DND-41 (cell line): ENCODE measurements around the gene ASMT.

Experiments
- ATAC-seq: fragments of 200-7000 bp; cut with Tn5 transposase; 3 replicates; pipeline ENCODE4 v1.9.1; 2021; ENCODE audit warnings: low read depth; ENCODE audit not compliant: insufficient read depth
- DNase-seq: peaks from one replicate; pipeline ENCODE4 v3.0.0-alpha.2; 2020
- H2AFZ ChIP-seq: 2 replicates; pipeline ENCODE4 v1.6.0; 2012; ENCODE audit warnings: low read depth, low read length
- H3K27ac ChIP-seq: 2 replicates; pipeline ENCODE4 v1.5.1; 2012; ENCODE audit warnings: low read length, inconsistent platforms
- H3K27me3 ChIP-seq: fragments of 200-600 bp; sonication (generic); 2 replicates; pipeline ENCODE4 v1.6.0; 2012; ENCODE audit warnings: low read length, mild to moderate bottlenecking, inconsistent platforms; ENCODE audit not compliant: insufficient read depth, poor library complexity
- H3K36me3 ChIP-seq: 2 replicates; pipeline ENCODE4 v1.5.1; 2012; ENCODE audit warnings: low read length, inconsistent platforms; ENCODE audit not compliant: insufficient read depth
- H3K4me1 ChIP-seq: 2 replicates; pipeline ENCODE4 v1.5.1; 2012; ENCODE audit warnings: mild to moderate bottlenecking, low read length; ENCODE audit not compliant: insufficient read depth
- H3K4me2 ChIP-seq: 2 replicates; pipeline ENCODE4 v1.6.0; 2012; ENCODE audit warnings: mild to moderate bottlenecking, moderate library complexity, low read length, inconsistent platforms; ENCODE audit not compliant: insufficient read depth
- H3K4me3 ChIP-seq, 2 experiments: fragments of 200-600 bp in 1 of 2; shearing (Covaris generic) in 1 of 2; 2 replicates each; pipeline ENCODE4 v1.5.1; 2012 to 2016; ENCODE audit warnings: inconsistent platforms in 2 of 2, low read length in 2 of 2, mild to moderate bottlenecking in 2 of 2, low read depth in 1 of 2, moderate library complexity in 1 of 2
- H3K79me2 ChIP-seq: 2 replicates; pipeline ENCODE4 v1.6.0; 2012; ENCODE audit warnings: low read length, inconsistent platforms; ENCODE audit not compliant: insufficient read depth
- H3K9ac ChIP-seq: 2 replicates; pipeline ENCODE4 v1.6.0; 2012; ENCODE audit warnings: low read depth, mild to moderate bottlenecking, inconsistent platforms, low read length, moderate library complexity
- H3K9me3 ChIP-seq: 2 replicates; pipeline ENCODE4 v1.5.1; 2012; ENCODE audit warnings: low read length, moderate library complexity, mild to moderate bottlenecking, inconsistent platforms; ENCODE audit not compliant: insufficient read depth, severe bottlenecking
- H4K20me1 ChIP-seq: 2 replicates; pipeline ENCODE4 v1.6.0; 2012; ENCODE audit warnings: low read length; ENCODE audit not compliant: insufficient read depth
- EZH2 ChIP-seq: IDR thresholded peaks from 3 replicates; pipeline ENCODE4 v1.6.1; 2012; ENCODE audit warnings: borderline replicate concordance, low read depth, mild to moderate bottlenecking, moderate library complexity, low read length, inconsistent platforms; ENCODE audit not compliant: severe bottlenecking
- TF ChIP-seq, protein P1 (sequence below): IDR thresholded peaks from 2 replicates; pipeline ENCODE4 v1.5.1; 2012; ENCODE audit warnings: borderline replicate concordance, low read length, moderate library complexity, mild to moderate bottlenecking; ENCODE audit not compliant: poor library complexity, severe bottlenecking; ENCODE audit errors: extremely low read depth

The ASMT gene

DNA sequence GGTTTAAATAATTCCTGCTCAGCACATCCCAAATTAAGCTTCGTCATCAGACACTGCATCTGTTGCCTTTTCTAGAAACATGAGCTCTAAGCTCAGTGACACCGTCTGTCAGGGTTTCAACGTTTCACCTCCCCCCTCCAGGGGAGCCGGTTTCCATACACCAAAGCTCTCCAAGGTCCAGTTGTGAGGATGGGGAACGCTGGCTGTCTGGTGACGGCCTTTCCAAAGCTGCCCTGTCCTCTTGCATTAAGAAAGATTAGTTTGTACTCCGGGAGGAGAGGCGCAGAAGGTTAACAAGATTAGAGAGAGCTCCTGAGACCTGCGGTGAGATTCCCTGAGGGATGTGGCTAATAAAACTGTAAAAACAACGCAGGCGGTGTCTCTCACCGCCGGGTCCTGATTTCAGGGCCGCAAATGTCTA is 43.2 kb downstream of the ASMT start:
- Histone ChIP-seq H2AFZ (peak overlapping the region; percentile 49), H3K27ac (no peak overlapping the region), H3K9me3 (no peaks in the 10 kb centered on the region), H3K9ac (no peak overlapping the region), H3K4me3 (no peak overlapping the region), H3K4me1 (peaks cover 21% of the 10 kb centered on the region), H3K79me2 (peaks cover 8% of the 10 kb centered on the region; the same call in 1 of the 2 replicates), H3K27me3 (no peaks in the 10 kb centered on the region), H4K20me1 (no peaks in the 10 kb centered on the region), H3K36me3 (no peaks in the 10 kb centered on the region), H3K4me2 (no peak overlapping the region)
- no peak for TF ChIP-seq EZH2
- TF ChIP-seq, protein P1, sequence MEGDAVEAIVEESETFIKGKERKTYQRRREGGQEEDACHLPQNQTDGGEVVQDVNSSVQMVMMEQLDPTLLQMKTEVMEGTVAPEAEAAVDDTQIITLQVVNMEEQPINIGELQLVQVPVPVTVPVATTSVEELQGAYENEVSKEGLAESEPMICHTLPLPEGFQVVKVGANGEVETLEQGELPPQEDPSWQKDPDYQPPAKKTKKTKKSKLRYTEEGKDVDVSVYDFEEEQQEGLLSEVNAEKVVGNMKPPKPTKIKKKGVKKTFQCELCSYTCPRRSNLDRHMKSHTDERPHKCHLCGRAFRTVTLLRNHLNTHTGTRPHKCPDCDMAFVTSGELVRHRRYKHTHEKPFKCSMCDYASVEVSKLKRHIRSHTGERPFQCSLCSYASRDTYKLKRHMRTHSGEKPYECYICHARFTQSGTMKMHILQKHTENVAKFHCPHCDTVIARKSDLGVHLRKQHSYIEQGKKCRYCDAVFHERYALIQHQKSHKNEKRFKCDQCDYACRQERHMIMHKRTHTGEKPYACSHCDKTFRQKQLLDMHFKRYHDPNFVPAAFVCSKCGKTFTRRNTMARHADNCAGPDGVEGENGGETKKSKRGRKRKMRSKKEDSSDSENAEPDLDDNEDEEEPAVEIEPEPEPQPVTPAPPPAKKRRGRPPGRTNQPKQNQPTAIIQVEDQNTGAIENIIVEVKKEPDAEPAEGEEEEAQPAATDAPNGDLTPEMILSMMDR, result no peak
- DNase-seq, result no peak
- ATAC-seq, result no peak

DNA sequence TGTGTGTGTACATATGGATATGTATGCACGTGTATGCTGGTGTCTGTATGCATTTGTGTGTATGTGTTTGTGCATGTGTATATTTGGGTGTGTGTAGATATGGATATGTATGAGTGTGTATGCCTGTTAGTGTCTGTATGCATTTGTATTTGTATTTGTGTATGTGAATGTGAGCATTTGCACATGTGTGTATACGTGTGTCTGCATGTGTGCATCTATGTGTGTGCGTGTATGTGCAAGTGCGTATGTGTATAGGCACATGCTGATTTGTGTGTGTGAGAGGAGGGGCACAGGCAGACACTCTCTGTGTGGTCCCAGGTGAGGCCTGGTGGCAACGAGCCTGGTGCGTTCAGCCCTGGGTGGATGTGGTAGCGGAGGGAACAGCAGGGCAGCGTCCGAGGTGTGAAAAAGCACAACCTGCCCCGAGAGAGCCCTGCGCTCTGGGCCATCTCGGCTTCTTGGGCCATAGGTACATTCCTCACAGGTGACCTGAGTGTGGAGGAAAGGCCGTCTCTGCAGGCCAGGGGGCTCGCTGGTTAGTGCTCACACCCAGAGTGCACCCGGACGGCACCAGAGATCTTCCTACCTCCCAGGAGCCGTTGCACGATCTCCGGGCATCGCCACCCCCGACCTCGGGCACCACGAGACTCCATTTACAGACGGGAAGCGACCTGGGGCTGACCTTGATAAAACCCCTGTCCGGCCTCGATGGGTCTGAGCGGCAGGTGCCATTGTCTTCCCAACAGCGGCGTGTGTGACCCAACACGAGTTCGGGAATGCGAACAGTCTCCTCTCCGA is 45.0 kb downstream of the ASMT start:
- Histone ChIP-seq H4K20me1 (no peaks in the 10 kb centered on the region), H3K79me2 (peaks cover 15% of the 10 kb centered on the region; the same call in 1 of the 2 replicates), H3K27me3 (no peaks in the 10 kb centered on the region), H3K4me2 (no peak overlapping the region), H3K4me1 (peaks cover 25% of the 10 kb centered on the region), H3K4me3 (no peak overlapping the region), H3K9me3 (no peaks in the 10 kb centered on the region), H3K9ac (no peak overlapping the region), H3K27ac (no peak overlapping the region), H3K36me3 (peaks cover under 1% of the 10 kb centered on the region; the same call in 1 of the 2 replicates), H2AFZ (no peak overlapping the region)
- TF ChIP-seq, protein P1, result no peak
- no peak for TF ChIP-seq EZH2
- DNase-seq, result no peak
- ATAC-seq, result no peak

DNA sequence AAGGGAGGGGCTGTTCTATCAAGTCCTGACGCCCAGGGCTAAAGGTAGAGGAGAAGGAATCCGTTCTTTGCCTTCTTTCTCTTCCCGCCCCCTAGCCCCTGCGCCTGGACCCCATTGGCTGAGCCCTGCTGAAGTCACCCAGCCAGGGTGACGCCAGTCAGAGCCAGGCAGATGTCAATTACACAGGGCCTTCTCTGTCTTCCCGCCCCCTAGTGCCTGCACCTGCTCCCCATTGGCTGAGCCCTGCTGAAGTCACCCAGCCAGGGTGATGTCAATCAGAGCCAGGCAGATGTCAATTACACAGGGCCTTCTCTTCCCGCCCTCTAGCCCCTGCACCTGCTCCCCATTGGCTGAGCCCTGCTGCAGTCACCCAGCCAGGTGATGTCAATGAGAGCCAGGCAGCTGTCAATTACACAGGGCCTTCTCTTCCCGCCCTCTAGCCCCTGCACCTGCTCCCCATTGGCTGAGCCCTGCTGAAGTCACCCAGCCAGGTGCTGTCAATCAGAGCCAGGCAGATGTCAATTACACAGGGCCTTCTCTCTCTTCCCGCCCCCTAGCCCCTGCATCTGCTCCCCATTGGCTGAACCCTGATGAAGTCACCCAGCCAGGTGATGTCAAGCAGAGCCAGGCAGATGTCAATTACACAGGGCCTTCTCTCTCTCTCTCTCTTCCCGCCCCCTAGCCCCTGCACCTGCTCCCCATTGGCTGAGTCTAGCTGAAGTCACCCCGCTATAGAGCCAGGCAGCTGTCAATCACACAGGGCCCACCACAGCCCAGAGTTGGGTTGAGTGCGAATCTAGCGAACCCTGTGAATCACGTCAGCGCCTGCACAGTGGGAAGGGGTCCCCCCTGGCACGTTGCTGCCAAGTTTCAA is 46.4 kb downstream of the ASMT start:
- no peaks in the 10 kb centered on the region for H3K27me3 ChIP-seq
- H4K20me1 ChIP-seq, result no peaks in the 10 kb centered on the region
- DNase-seq, result peak; percentile 97
- peaks cover 25% of the 10 kb centered on the region for H3K4me1 ChIP-seq
- H3K36me3 ChIP-seq, result peaks cover 7% of the 10 kb centered on the region
- peaks cover 18% of the 10 kb centered on the region; the same call in 1 of the 2 replicates for H3K79me2 ChIP-seq
- peak overlapping the region; percentile 20 to 62; a peak in 3 of 4 replicates for H3K4me3 ChIP-seq
- peak overlapping the region; percentile 75 for H2AFZ ChIP-seq
- H3K4me2 ChIP-seq, result peak overlapping the region; percentile 61
- H3K9ac ChIP-seq, result peak overlapping the region; percentile 53
- H3K9me3 ChIP-seq, result no peaks in the 10 kb centered on the region
- TF ChIP-seq, protein P1, result no peak
- no peak for TF ChIP-seq EZH2
- H3K27ac ChIP-seq, result peak overlapping the region; percentile 75
- ATAC-seq, result peak; percentile 94
